ENCODE data around the gene ISCA1.
A peak's percentile ranks its signal among the peaks of the same experiment; 100 is the strongest.
"Not testable (repeated sequence)": the region's sequence is repeated elsewhere in the genome, so short reads cannot be mapped to it uniquely, and the experiment has no call there.

Gene ISCA1

GRCh38 chr9:86282077-86282978 lies at the start of gene ISCA1:
ISCA1 (minus strand) TSS chr9:86282538; CDS start chr9:86282458, 80 bp downstream.
- ATAC-seq, result peak; percentile 84 to 85

GRCh38 chr9:86330186-86330585 lies 47.8 kb upstream of the ISCA1 start:
- no peak for ATAC-seq

GRCh38 chr9:86329649-86330048 lies 47.3 kb upstream of the ISCA1 start:
- no peak for ATAC-seq

DNA sequence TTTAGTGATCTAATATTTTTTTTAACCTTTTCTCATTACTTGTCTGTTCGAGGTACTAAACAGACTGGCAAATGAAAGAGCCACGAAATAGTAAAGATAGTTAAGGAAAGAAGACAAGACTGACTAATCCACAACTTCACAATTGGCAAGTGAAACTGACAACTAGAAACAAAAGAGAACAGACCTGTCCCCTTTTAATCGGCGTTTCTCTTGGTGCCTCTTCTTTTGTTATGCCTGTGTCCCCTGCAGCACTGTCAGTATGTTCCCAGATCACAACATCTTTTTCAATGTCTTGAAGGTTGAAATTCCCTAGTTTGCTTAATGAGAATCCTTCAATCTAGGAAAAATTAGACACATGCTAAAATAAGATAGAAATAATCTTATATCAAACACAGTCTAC lies 45.8 kb upstream of the ISCA1 start:
- ATAC-seq, result no peak

DNA sequence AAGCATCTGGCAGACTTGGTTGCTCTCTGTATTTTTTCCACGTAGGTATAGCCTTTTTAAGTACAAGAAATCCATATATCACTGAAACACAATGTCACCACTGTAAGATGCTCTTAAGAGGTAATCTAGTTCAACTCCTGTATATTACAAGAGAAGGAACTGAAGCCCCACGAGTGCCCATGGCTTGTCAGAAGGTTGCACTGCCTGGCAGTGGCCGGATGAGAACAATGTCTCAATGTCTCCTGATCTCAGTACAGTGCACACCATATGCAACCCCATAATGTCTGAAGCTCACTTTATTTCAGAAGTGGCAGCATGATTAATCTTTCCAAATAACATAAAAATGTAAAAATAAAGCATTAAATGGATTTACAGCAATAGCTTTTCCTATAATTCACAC lies 44.2 kb upstream of the ISCA1 start:
- ATAC-seq, result no peak

DNA sequence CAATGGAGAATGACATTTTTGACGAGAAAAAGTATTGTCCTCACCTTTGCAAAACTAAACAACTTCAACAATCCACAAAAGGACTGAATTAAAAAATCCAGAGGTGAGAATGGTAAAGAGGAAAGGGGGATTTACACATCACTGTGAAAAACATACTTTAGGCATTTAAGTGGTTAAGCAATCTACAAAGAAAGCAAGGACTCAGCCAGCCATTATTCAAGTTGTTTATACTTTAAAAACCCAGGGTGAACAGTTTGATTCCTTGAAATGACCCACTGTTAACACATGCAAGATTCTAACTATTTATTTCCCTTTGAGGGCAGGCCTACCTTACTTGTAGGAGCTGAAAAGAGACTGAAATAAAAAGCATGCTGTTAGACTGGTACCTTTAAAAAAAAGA lies 42.6 kb upstream of the ISCA1 start:
- ATAC-seq, result no peak

DNA sequence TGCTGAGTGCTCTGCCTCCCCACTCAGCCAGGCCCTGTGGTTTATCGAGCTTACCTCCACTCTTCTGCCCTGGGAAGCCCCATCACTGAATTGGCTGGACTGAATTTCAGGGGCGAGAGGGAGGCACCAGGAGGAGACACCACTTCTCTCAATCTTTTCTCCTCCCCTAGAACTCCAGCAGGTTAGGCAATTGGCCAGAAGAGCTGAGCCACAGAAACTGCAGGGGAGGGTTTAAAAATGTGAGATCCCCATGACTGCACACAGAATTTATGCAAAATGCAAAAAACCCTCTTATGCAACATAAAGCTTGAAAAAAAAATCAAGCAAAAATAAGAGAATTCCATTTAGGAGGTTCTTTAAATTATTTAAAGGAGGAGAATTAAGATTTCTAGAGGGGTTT lies 42.0 kb upstream of the ISCA1 start:
- ATAC-seq, result no peak

- no peak for ATAC-seq
Observed at GRCh38 chr9:86322973-86323644, 40.8 kb upstream of the ISCA1 start.

- no peak for ATAC-seq
Observed at GRCh38 chr9:86321373-86321772, 39.0 kb upstream of the ISCA1 start.

DNA sequence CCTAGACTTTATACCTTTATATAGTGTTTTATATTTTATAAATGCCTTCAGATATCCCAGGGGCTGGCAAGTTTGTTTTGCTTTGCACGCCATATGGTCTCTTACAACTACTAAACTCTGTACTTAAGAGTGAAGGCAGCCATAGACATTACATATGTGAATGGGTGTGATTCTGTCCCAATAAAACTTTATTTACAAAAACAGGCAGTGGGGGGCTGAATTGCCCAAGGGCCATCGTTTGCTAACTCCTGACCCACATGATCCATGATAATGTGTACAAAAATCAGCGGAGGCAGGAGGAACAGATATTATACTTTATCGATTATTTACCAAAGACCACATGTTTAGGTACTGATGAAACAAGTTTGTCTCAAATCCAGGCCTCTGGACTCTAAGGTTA lies 35.8 kb upstream of the ISCA1 start:
- no peak for ATAC-seq

DNA sequence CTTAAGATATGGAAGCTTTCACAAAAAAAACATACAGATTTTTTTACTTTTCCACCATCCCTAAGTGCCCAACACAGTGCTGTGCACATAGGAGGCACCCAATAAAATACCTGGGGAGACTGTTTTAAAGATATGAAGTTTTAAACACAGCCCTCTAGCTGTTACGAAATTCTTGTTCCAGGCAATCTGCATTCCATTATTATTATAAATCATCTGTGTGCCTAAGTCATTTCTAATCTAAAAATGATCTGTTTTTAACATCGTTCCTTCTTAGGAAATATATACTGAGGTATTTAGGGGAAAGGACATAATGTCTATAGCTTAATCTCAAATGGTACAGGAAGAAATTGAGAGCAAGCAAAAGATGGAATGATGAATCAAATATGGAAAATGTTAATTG lies 32.7 kb upstream of the ISCA1 start:
- ATAC-seq, result no peak

- ATAC-seq, result not testable (repeated sequence)
Observed at GRCh38 chr9:86312959-86313358, 30.6 kb upstream of the ISCA1 start.

- no peak for ATAC-seq
Observed at GRCh38 chr9:86308687-86309086, 26.3 kb upstream of the ISCA1 start.

GRCh38 chr9:86304236-86304730 lies 21.9 kb upstream of the ISCA1 start:
- ATAC-seq, result no peak

GRCh38 chr9:86303316-86303975 lies 21.1 kb upstream of the ISCA1 start:
- ATAC-seq, result peak; percentile 99

DNA sequence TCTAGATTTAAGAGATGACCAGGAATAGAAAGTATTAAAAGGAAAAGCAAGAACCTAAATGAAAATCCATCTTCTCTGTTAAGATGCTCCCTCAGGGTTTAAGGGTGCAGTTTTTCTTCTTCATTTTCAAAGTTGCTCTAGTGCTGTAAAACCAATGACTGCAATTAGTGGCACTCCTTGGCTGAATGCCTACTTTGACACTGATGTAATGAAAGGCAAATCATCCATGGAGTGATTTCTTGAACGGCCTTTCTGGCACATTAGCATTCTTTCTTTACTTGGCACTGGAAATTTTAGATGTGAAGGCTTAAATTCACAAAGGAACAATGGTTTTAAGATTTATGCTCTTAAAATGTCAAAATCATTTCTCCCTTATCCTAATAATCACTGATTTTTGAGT lies 19.3 kb upstream of the ISCA1 start:
- no peak for ATAC-seq

DNA sequence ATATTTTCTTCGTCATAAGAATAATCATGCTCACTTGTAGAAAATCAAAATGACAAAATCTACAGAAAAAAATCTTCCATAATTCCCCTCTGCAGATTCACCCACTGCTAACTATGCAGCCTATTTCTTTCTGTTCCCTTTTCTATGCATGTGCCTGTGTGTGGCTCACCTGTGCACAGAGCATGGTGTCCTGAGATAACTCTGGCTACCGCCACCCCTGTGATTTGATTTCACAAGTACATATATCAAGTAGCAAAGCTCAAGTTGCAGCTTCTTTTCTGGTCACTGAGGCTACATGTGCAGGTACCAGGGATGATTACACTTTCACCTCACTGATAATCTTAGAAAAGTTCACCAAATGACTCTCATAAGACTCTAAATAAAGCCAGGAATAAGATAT lies 18.4 kb upstream of the ISCA1 start:
- no peak for ATAC-seq

DNA sequence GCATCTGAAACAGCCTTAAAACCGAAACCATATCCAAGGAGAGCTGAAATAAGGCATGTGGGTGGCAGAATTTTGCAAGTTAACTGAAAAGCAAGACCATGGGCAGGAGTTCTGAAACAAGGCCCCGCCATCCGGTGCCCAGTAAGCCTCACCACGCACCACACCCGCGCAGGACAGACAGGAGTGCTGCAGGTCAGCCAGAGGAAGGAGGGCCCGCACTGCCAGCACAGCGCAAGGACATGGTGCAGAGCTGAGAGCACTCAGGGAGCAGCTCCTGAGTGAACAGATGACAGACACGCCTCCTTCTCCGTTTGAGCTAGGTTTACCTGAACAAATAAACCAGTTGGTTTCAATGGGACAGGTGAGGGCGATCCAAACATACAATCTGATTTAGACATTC lies 16.5 kb upstream of the ISCA1 start:
- no peak for ATAC-seq

- ATAC-seq, result not testable (repeated sequence)
Observed at GRCh38 chr9:86290341-86290740, 8.0 kb upstream of the ISCA1 start.

DNA sequence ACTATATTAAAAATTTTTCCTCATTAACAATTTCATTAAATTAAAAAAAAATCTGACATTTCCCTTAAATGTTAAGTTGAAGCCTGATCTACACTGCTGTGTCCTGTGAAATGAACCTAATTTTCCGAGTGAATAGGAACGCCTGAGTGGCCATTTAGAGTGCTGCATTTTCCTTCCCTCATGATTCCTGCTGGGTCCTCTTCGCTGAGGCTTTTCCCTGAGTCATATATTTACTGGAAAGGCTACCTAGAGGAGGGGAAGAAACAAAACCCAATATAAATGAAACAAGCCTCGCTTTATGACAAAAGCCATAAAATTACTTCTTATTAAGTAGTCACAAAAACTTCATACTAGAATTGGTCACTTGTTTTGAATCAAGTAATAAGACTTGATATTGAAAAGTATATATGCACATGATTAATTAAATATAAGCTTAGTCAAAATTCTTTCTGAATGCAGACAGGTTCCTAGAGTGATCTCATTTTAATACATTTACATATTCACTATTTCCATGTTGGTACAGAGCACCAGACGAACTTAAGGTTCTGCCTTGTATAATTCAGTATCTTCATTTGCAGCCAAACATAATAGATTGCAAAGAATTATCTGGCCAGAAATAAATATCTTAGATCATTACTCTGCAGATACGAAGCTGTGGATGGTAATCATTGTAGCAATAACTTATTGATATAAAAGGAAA lies 6.3 kb upstream of the ISCA1 start:
- ATAC-seq, result no peak

GRCh38 chr9:86287013-86287412 lies 4.7 kb upstream of the ISCA1 start:
- no peak for ATAC-seq

GRCh38 chr9:86286278-86286677 lies 3.9 kb upstream of the ISCA1 start:
- no peak for ATAC-seq

GRCh38 chr9:86285261-86285660 lies 2.9 kb upstream of the ISCA1 start:
- no peak for ATAC-seq

Data from activated CD4-positive, CD25-positive, alpha-beta regulatory T cell treated with anti-CD3 and anti-CD28 coated beads, Interleukin-2, amount 50 U/mL, for 24 hours (primary cell).